ENCODE measurements around the gene ZCCHC24. TPM values are rescaled to one million over a fixed set of nuclear protein-coding genes. Genes with fewer than 3 reads are reported as not detected.

The ZCCHC24 gene
- total and polyA plus RNA-seq, 3 donors from 2014 or later: 27.7 to 38.6 (median 31.3) TPM

- H3K36me3 ChIP-seq (ENCODE audit: low read depth, missing control alignments): no peaks in the 10 kb centered on the region
- TF ChIP-seq CTCF (IDR thresholded peaks at IDR 0.05) (no peak), POLR2A (IDR thresholded peaks at IDR 0.05) (no peak)
- intact Hi-C loops (cut with DNase I; ENCODE audit: low total_unique reads): loop anchor here (10.0 kb wide), 1 partner anchor 61 kb away; no protein-coding TSS in a partner anchor
- H3K4me3 ChIP-seq: no peak overlapping the region
- no peaks in the 10 kb centered on the region for H3K4me1 ChIP-seq
- no peaks in the 10 kb centered on the region for H3K27me3 ChIP-seq
- peak overlapping the region; percentile 72 to 89 for H3K27ac ChIP-seq
- 28 to 41% methylated on average over 16 to 22 of the region's 23 CpGs for WGBS, 2 donors
- peak; percentile 53 for DNase-seq
- no peaks in the 10 kb centered on the region for H3K9me3 ChIP-seq
Measured at GRCh38 chr10:79403441-79404230, 41.8 kb downstream of the ZCCHC24 start.

- Histone ChIP-seq H3K9me3 (no peaks in the 10 kb centered on the region), H3K27ac (peak overlapping the region; percentile 72 to 89), H3K27me3 (no peaks in the 10 kb centered on the region), H3K4me1 (no peaks in the 10 kb centered on the region), H3K4me3 (no peak overlapping the region), H3K36me3 (ENCODE audit: low read depth, missing control alignments) (no peaks in the 10 kb centered on the region)
- no peak for DNase-seq
- TF ChIP-seq POLR2A (IDR thresholded peaks at IDR 0.05) (no peak), CTCF (IDR thresholded peaks at IDR 0.05) (no peak)
- intact Hi-C loops (cut with DNase I; ENCODE audit: low total_unique reads): loop anchor here (10.0 kb wide), 1 partner anchor 62 kb away; no protein-coding TSS in a partner anchor
- 53 to 58% methylated on average over 8 of the region's 8 CpGs for WGBS, 2 donors
Measured at GRCh38 chr10:79402951-79403350, 42.5 kb downstream of the ZCCHC24 start.

- no peak for DNase-seq
- H3K27ac ChIP-seq: peak overlapping the region; percentile 72 to 89
Measured at GRCh38 chr10:79402625-79402946, 42.8 kb downstream of the ZCCHC24 start.

GRCh38 chr10:79401015-79401921, 44.2 kb downstream of the ZCCHC24 start:
- intact Hi-C loops (cut with DNase I; ENCODE audit: low total_unique reads): loop anchor here (10.0 kb wide), 1 partner anchor 64 kb away; no protein-coding TSS in a partner anchor
- no peaks in the 10 kb centered on the region for H3K27me3 ChIP-seq
- TF ChIP-seq CTCF (IDR thresholded peaks at IDR 0.05) (no peak), POLR2A (IDR thresholded peaks at IDR 0.05) (no peak)
- H3K9me3 ChIP-seq: no peaks in the 10 kb centered on the region
- H3K36me3 ChIP-seq (ENCODE audit: low read depth, missing control alignments): no peaks in the 10 kb centered on the region
- 57 to 64% methylated on average over 16 to 23 of the region's 23 CpGs for WGBS, 2 donors
- DNase-seq: peak; percentile 78
- H3K4me1 ChIP-seq: no peaks in the 10 kb centered on the region
- no peak overlapping the region for H3K4me3 ChIP-seq
- H3K27ac ChIP-seq: peak overlapping the region; percentile 72 to 89

More at GRCh38 chr10:79402625-79402946, 42.8 kb downstream of the ZCCHC24 start:
- no peaks in the 10 kb centered on the region for H3K27me3 ChIP-seq
- no peaks in the 10 kb centered on the region for H3K9me3 ChIP-seq
- no peaks in the 10 kb centered on the region for H3K4me1 ChIP-seq
- WGBS, 2 donors: 95 to 97% methylated on average over 7 of the region's 7 CpGs
- no peak overlapping the region for H3K4me3 ChIP-seq
- intact Hi-C loops (cut with DNase I; ENCODE audit: low total_unique reads): loop anchor here (10.0 kb wide), 1 partner anchor 62 kb away; no protein-coding TSS in a partner anchor
- H3K36me3 ChIP-seq (ENCODE audit: low read depth, missing control alignments): no peaks in the 10 kb centered on the region
- TF ChIP-seq POLR2A (IDR thresholded peaks at IDR 0.05): no peak

All from testis (tissue), 3 donors.